ENCODE results near the gene DCST1.

GRCh38 chr1:154987326-154987725 is 46.3 kb upstream of the DCST1 start:
- TF ChIP-seq CTCF (IDR thresholded peaks at IDR 0.05) (no peak), POLR2A (IDR thresholded peaks at IDR 0.05; ENCODE audit: low read depth) (no peak), EP300 (IDR thresholded peaks at IDR 0.05) (no peak), POLR2AphosphoS5 (IDR thresholded peaks at IDR 0.05) (no peak)

Measured in esophagus muscularis mucosa (tissue), 4 donors.